Colon (tissue), 2 donors: Measurements from ENCODE around the gene SYT6.

Source experiments
- FAIRE-seq: peaks from 2 replicates; lab custom pipeline; 2012; peaks lifted over from hg19 to GRCh38; lab: Jason Lieb, UNC
- donor health status: control.
- donor health status: control.

Gene SYT6

DNA sequence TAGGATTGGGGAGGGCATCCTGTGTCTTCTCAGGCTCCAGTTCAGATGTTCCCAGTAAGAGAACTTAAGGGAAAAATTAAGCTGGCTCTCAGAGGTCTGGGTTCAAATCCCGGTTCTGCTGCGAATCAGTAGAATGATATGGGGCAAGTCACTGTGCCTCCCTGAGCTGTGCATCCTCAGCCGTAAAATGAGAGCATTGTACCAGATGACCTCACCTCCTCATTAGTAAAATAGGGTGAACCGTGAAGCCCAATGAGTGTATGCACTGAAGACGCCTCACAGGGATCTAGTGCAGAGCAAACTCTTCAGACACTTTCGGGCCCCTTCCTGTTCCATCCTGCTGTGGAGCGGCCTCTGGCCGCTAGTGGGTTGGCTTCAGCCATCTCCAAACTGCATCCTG lies 36.0 kb downstream of the SYT6 start:
- no peak for FAIRE-seq

DNA sequence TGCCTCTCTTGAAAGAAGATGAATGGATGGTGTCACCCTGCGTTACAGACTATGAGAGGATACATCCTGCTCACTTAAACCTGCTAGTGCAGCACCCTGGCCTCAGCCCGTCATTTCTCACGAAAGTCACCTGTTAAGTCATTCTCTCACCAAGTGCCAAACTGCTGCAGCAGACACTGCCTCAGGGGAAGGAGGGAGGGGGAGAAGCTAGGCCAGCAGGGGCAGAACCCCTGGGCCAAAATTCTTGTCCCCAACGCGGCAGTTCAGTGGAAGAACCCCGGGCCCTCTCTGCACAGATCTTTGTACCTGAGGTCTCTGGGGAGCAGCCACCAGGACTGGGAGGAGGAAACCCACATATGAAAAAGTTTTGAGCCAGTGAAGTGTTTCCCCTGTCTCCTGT lies 37.6 kb downstream of the SYT6 start:
- FAIRE-seq: no peak

DNA sequence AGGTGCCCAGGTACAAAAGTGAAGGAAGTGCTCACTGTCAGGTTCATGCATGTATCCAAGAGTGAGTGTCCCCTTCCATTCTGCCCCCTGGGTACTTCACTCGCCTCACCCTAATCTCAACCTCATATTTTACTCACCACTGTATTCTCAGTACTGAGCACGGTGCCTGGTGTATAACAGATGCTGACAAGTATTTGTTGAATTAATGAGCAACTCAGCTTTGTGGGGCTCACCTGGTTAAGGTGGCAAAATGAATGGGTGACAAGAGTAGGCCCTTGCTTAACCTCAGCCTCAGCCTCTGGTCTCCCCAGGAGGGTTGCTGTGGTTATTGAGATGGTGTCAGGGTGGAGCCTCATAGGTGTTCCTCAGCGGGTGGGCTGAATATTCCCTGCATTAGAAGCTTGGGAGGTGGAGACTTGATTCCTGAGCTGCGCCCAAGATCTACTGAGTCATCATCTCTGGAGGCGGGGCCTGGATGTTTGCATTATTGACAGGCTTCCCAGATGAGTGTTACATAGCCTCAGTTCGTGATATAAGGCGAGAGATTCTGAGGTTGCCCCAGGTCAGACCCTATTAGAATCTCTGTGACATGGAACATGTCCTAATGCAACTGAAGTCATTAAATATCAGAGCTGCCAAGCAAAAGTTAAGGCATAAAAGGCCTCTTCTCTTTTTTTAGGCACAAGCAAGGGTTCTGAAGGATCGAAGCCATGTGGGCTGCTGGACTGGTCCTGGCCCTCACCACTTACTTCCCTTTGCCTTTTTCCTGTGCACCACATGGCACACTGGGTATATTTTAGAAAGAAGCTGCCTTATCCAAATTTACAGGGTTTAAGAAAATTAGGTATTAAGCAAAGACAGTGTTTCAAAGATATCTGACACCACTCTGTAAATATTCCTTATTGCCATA lies 39.2 kb downstream of the SYT6 start:
- FAIRE-seq: no peak

DNA sequence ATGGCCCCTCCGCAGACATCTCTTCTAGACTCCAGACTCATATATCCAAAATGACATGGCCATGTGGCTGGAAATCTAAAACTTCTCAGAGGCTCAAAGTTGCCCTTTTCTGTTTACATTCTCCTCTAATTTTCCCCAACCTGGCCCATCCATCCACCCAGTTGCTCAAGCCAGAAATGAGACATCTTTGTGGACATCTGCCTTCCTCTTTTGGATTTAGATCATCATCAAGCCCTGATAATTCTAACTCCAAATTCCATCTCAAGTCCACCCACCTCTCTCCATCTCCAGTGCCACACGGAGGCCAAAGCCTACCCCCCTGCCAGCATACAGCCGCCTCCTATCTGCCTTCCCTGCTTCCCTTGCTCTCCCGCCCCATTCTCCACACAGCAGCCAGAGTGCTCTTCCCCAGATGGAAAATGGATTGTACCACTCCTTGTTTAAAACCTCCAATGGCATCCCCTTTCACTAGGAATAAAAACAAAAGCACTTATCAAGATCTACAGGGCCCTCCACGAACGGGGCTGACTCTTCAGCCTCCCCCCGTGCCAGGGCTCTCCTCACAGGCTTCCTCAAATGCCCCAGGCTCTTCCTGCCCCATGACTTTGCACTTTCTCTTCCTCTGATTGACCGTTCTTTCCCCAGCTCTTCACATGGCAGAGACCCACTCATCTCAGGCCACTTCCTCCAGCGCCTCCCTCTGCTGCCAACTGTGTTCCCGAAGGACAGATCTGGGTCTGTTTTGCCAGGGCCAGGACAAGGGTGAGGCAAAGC lies 40.1 kb downstream of the SYT6 start:
- no peak for FAIRE-seq

DNA sequence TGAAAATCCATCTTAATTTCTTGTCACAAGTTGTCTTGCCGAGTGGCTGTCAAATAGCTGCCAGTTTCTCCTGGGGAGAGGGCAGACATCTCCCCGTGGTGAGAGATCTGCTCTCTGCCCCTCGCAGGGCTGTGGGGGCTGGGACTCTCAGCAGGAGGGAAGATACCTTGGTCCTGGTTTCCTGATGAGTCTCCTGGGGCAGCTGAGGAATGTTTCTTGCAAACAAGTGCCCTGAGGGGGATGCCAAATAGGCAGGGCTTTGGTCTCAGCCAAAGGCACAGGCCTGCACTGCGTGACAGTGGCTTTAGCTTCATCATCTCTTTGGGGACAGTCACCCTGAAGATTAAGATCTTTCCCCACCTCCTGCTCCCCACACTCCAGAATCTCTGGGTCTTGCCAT lies 40.9 kb downstream of the SYT6 start:
- no peak for FAIRE-seq

DNA sequence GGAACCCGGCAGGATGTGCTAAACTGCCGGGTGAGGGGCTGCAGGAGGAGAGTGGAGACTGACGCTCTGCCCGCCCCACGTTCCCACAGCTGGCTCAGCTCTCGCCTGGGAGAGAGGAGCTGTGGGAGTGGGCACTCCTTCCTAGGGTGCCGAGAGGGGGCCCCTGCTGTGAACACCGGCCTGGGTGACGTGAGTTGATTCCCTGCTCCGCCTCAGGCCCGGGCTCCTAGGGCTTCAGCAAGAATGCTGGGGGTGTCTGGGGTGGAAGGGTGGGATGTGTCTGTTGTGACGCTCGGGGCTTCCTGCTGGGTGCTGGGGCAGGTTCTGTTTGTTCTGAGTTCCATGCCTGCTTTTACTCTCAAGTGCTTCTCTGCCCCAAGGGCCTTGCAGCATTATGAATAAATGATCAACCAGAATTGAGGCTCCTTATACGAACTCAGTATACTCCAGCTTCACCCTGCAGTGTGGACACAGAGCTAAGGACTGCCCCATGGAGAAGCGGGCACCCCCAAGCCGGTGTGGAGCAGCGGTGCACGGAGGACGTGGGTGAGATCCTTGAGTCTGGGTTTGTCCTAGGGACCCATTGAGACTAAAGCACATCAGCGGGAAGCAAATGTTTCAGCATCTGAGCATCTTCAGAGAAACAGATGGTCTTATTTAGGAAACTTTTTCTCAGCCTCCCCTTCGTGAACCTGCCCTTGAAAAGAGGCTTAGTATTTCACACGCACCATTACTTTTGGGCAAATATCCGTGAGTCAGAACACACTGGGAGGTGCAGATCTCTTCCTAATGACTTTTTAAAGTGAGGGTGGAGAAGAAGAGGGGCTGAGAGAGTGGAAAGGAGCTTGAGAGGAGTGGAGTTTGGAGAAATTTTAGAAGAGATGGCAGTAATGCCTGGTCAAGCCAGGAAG lies 41.7 kb downstream of the SYT6 start:
- no peak for FAIRE-seq

DNA sequence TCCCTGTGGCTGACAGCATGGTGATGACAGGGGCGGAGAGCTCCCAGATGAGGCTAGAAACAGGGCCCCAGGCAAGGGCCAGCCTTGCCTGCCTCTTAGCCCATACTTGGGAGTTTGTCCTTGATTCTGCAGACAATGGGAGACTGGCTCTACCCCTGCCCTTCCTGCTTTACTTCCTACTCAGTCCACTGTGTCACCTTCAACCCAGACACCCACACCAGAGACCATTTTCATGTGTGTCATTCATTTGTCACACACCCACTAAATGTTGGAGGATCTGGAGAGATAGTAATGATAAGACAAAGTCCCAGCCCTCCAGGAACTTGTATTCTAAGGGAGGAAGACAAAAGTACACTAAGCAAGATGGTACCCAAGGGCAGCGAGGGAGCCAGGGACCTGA lies 43.7 kb downstream of the SYT6 start:
- FAIRE-seq: no peak

DNA sequence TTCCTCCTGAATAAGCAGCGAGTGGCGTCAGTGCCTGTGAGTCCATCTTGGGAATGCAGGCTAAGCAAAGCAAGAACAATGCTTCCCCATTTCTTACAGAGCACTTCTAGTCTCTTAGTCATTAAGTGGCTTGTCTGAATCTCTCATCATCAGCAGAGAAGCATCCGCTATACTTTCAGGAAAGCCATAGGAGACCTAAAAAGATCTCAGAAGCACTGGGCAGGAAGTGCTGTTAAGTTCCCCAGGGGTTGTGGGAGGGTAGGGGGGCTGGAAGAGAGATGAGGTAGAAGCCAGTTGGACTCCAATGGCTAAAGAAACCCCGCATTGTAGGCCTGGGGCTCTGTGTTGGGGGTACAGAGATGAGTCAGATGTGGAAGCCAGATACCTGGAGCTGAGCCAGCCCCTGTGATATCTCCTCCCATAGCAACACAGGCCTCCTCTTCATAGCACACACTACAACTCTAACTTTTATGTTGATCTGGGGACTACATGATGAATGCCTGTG lies 44.9 kb downstream of the SYT6 start:
- FAIRE-seq: no peak

DNA sequence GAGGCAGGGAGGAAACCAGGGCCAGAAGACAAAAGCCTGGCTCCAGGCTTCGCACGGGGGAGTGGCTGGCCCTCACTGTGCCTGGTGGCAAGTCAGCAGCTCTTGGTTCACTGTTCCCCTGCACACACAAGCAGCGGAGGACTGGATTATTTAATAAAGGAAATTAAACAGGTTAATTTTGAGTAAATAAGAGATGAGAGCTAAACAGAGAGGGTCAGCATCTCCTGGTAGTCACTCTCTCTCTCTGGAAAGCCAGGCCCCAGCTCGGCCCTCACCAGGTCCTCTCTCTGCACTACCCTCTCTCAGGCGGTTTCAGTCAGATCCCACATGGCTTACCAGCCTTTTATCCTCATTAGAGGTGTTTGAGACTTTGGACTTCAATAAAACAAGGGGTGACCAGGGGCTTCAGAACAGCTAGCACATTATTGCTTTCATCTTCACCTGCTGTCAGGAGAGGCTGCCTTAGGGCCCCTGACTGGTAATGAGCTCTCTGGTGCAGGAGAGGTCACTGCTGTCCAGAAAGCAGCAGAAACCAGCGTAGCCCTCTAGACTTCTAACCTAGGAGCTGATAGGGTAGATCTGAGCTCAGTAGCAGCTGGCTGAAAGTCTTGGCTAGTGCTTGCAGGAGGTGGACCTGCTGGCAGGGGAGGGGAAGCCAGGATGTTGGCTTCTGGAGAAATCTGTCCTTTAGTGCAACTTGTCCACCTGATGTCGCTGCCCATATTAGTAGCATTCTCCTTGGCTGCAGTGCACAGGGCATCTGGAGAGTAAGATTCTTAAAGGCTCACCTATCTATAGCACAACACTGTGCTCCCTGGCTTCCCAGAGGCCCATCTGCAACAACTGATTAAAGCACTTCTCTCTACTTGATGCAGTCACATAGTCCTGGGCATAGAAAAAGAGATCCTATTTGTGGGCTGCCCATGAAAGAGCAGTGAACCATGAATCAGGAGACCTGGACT lies 45.9 kb downstream of the SYT6 start:
- no peak for FAIRE-seq

DNA sequence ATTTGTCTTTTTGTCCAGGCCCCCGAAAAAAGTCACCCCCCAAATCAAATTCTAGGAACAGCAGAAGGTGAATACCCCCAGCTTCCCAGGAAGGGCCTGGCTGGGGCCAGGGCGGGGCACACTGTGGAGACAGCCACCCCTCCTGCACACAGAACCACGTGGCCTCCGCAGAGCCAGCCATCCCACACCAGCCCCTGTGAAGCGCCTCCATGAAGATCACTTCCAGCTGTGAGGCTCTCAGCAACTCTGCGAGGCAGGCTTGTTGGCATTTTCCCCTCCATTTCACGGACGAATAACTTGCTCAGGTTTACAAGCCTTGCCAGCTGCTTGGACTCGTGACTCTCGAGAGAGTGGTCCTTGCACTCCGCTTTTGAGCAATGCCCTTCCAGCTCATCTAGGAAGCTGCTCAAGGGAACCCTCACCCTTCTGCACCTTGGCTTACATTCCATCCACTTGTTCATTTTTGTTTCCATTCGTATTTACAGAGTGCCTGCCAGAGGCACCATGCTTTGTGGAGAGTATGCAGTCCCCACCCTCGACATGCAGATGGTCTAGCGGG lies 48.2 kb downstream of the SYT6 start:
- FAIRE-seq: no peak

DNA sequence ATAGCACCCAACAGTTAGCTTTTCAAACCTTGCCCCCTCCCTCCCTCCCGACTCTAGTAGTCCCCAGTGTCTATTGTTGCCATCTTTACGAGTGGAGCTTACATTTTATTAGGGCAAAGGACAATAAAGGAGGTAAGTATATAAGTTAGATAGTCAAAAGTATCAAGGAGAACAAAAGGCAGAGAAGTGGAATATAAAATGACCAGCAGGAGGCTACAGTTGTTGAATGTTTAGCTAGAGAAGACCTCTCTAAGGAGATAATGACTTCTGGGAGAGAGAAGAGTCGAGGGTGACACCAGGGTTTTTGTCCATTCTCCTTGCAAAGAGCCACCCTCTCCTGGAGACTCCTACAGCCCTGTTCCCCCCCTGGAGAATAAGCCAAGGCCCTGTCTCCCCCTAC lies 48.7 kb downstream of the SYT6 start:
- no peak for FAIRE-seq

DNA sequence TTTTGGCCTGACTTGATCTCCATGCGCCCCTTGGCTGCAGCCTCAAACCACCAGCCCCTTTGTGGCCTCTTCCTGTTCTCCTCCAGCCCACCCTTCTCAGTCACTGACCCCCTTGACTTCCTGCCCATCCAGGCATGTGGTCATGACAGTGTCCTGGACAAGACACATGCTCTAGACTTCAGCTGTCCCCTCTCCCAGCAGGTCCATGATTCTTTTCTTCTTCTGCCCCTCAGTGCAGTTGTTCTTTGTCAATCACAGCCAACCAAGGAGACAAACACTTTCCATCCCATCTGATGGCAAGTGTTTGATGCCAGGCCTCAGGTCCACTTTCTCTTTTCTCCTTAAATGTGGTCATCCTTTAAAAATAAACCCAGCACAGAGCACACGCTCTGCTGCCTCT lies 49.7 kb downstream of the SYT6 start:
- no peak for FAIRE-seq

DNA sequence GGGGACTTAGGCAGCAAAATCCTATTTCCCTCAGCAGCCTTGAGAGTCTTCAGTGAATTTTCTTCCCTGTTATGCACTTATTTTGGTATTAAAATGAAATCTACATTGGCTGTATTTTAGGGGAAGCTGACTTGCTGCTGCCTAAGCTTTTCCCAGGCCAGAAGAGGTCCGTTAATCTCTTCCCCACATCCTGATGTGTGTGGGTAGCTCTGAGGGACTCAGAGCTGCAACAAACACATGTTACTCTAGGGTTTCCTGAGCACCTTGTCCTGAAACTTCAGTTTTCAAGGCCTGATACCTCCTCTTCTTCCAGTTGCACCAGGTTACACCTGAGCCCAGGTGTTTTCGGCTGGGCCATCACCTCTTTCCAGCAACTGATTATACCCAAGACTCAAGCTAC lies 51.5 kb downstream of the SYT6 start:
- no peak for FAIRE-seq

DNA sequence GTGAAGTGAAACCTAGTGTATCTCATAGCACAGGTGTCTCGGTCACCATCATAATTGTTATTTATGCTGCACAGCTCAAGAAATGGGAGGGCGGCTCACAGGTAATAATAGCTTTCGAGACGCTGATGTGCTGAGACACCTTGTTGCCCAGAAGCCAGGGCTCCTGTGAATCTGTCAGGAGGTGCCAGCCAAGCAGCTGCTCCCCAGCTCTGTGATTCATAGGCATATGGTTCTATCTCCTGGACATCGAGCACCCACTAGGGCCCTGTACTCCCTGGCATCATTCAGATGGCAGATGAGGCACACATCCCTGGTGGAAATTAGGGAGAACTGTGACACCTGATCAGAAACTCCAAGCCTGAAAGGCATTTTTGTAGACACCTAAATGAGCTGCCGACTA lies 53.5 kb downstream of the SYT6 start:
- no peak for FAIRE-seq

DNA sequence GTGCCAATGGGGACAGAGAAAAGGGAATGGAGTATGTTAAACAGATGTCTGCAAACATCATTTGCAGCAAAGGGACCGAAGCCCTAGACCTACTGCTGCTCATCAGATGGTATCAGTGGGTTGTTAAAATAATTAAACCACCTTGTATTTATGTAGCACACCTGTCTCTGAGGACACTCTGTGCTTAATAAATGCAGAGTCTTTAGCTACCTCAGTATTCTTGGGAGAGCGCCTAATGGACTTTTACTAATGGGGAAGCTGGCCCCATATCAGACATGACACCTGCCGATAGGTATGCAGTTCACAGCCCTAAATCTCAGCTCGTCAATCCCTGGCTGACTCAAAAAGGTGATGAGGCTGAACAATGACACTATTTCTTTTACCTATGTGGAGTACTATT lies 54.4 kb downstream of the SYT6 start:
- no peak for FAIRE-seq

DNA sequence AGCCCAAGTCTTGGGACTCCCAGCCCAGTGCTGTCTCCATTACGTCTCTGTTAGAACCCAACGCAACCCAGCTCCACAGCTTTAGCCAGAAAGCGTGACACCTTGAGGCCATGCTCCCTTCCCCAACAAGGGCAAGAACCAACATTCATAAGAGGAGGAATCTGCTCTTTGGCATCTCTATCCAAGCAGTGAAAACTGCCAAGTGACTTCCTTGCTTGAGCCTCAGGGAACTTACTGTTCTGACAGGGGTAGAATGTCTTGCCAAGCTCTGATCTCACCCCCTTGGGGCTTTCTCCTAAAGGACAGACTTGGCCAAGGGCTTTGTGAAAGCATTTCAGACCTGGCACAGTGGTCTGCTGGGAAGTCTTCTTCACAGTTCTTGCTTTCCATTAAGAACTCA lies 56.6 kb downstream of the SYT6 start:
- FAIRE-seq: no peak

DNA sequence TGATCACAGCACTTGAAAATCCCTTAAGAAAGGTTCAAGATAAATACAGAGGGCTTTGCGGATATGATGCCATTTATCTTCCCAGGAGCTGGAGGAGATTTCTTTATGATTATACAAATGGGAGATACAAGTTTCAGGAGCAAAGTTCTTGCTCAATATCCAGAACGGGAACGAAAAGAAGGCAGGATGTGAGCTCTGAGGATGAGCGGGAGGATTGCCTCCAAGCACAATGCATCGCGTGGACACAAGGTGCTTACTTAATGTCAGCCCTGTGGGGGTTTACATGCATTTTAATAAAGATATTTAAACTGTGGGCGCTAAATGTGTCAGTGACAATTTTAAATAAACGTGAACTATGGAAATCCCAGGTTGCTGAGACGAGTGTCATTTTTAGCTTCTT lies 59.0 kb downstream of the SYT6 start:
- FAIRE-seq: no peak

DNA sequence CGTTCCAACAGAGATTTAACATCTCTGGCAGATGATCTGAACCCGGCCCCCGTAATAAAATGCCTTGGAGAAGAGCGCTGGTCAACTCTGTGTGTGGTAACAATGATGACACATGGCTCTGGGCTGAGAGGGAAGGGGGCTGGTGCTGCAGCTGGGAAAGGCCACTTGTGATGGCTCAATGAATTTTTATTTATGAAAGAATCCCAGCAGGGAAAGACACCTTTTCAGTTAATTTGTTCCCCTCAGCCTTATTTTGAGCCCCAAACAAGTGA lies 59.4 kb downstream of the SYT6 start:
- FAIRE-seq: no peak

DNA sequence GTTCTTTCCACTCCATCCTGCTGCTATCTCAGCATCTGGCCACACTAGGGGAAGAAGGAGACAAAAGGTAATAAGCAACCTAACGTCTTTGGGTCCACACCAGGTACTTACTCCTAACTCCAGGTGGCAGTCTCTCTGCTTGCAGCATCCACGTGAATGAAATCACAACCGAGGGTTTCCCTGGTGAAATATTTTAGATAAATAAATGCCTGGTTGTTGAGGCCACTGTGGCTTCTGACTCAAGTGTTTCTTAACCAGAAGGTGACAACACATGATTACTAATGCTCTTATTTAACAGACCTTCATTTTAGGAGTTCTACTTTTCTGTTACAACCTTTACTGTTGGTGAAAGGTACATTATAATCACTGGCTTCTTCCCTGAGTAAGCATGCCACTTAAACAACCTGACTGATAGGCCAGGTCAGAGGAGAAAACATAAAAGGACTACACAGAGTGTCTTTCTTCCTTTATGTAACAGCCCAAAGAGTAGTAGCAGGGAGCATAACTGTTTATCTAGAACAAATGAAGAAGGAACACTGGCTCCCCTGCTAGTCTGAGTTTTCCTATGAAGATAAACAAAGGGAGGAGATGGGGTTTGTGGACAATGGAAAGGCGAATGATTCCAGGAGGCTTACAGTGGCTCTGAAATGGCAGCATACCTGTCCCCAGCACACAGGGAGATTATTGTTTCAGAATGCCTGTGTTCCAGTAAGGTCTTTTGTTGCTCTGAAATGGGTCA lies 59.9 kb downstream of the SYT6 start:
- FAIRE-seq: no peak
